ENCODE data around the gene INA. TPM values are rescaled to one million over a fixed set of nuclear protein-coding genes. Genes with fewer than 3 reads are reported as not detected.

Gene INA
- total and polyA plus RNA-seq, 2 experiments from 2014 or later = 0.93 TPM; not detected in 1

GRCh38 chr10:103295374-103296015 is 18.6 kb downstream of the INA start:
- Histone ChIP-seq H3K9me2 (replicated peaks; ENCODE audit: insufficient read depth) (no peaks in the 10 kb centered on the region), H3K36me3 (replicated peaks; ENCODE audit: insufficient read depth, low read depth) (no peaks in the 10 kb centered on the region), H3K27me3 (no peaks in the 10 kb centered on the region), H2AFZ (no peak overlapping the region), H3K9me3 (ENCODE audit: low read depth) (no peaks in the 10 kb centered on the region), H3K4me3 (no peak overlapping the region), H4K20me1 (ENCODE audit: insufficient read depth, poor library complexity, severe bottlenecking) (no peaks in the 10 kb centered on the region), H3K27ac (no peak overlapping the region), H3K4me2 (no peak overlapping the region), H3K79me2 (no peaks in the 10 kb centered on the region), H3K4me1 (ENCODE audit: insufficient read depth) (no peaks in the 10 kb centered on the region)
- DNase-seq (ENCODE audit: low spot score) = peak; percentile 23
- WGBS (ENCODE audit: low lambda C conversion rate, missing lambda C conversion rate) = 90% methylated on average over 2 of the region's 2 CpGs
- no peak for TF ChIP-seq CTCF (IDR thresholded peaks at IDR 0.05; ENCODE audit: poor library complexity)
- no peak for TF ChIP-seq EZH2 (IDR thresholded peaks at IDR 0.05; ENCODE audit: borderline replicate concordance)
- no peak for TF ChIP-seq EZH2phosphoT487 (IDR thresholded peaks at IDR 0.05; ENCODE audit: low read depth, severe bottlenecking, unreplicated experiment)

GRCh38 chr10:103307594-103307993 is 30.7 kb downstream of the INA start:
- 93% methylated on average over 5 of the region's 5 CpGs for WGBS (ENCODE audit: low lambda C conversion rate, missing lambda C conversion rate)
- H3K9me2 ChIP-seq (replicated peaks; ENCODE audit: insufficient read depth) = no peaks in the 10 kb centered on the region
- H3K4me1 ChIP-seq (ENCODE audit: insufficient read depth) = no peaks in the 10 kb centered on the region
- no peak for TF ChIP-seq CTCF (IDR thresholded peaks at IDR 0.05; ENCODE audit: poor library complexity)
- no peak for TF ChIP-seq EZH2 (IDR thresholded peaks at IDR 0.05; ENCODE audit: borderline replicate concordance)
- TF ChIP-seq EZH2phosphoT487 (IDR thresholded peaks at IDR 0.05; ENCODE audit: low read depth, severe bottlenecking, unreplicated experiment) = no peak
- H3K27ac ChIP-seq = no peak overlapping the region
- H3K27me3 ChIP-seq = no peaks in the 10 kb centered on the region
- H3K79me2 ChIP-seq = no peaks in the 10 kb centered on the region
- H3K4me2 ChIP-seq = no peak overlapping the region
- no peaks in the 10 kb centered on the region for H4K20me1 ChIP-seq (ENCODE audit: insufficient read depth, poor library complexity, severe bottlenecking)
- no peak overlapping the region for H2AFZ ChIP-seq
- no peak for DNase-seq (ENCODE audit: low spot score)
- H3K36me3 ChIP-seq (replicated peaks; ENCODE audit: insufficient read depth, low read depth) = no peaks in the 10 kb centered on the region
- H3K4me3 ChIP-seq = no peak overlapping the region
- H3K9me3 ChIP-seq (ENCODE audit: low read depth) = no peaks in the 10 kb centered on the region

GRCh38 chr10:103310197-103310596 is 33.3 kb downstream of the INA start:
- no peaks in the 10 kb centered on the region for H3K9me3 ChIP-seq (ENCODE audit: low read depth)
- no peak overlapping the region for H2AFZ ChIP-seq
- H3K4me3 ChIP-seq = no peak overlapping the region
- no peaks in the 10 kb centered on the region for H3K4me1 ChIP-seq (ENCODE audit: insufficient read depth)
- no peak overlapping the region for H3K27ac ChIP-seq
- no peak overlapping the region for H3K4me2 ChIP-seq
- H3K27me3 ChIP-seq = no peaks in the 10 kb centered on the region
- 89% methylated on average over 1 of the region's 1 CpG for WGBS (ENCODE audit: low lambda C conversion rate, missing lambda C conversion rate)
- no peaks in the 10 kb centered on the region for H3K79me2 ChIP-seq
- H4K20me1 ChIP-seq (ENCODE audit: insufficient read depth, poor library complexity, severe bottlenecking) = no peaks in the 10 kb centered on the region
- no peaks in the 10 kb centered on the region for H3K9me2 ChIP-seq (replicated peaks; ENCODE audit: insufficient read depth)
- H3K36me3 ChIP-seq (replicated peaks; ENCODE audit: insufficient read depth, low read depth) = no peaks in the 10 kb centered on the region
- DNase-seq (ENCODE audit: low spot score) = no peak
- TF ChIP-seq EZH2 (IDR thresholded peaks at IDR 0.05; ENCODE audit: borderline replicate concordance) (no peak), EZH2phosphoT487 (IDR thresholded peaks at IDR 0.05; ENCODE audit: low read depth, severe bottlenecking, unreplicated experiment) (no peak), CTCF (IDR thresholded peaks at IDR 0.05; ENCODE audit: poor library complexity) (no peak)

Measured in hepatocyte (in vitro differentiated cells).